HG03045 (cell line): Measurements from ENCODE around the gene PTPRN2.

Experiments used
- ATAC-seq: cut with Tn5 transposase; IDR thresholded peaks from one replicate; pipeline ENCODE4 v1.9.1; 2021; ENCODE audit warnings: mild to moderate bottlenecking, moderate library complexity; ENCODE audit not compliant: unreplicated experiment

PTPRN2 gene

DNA sequence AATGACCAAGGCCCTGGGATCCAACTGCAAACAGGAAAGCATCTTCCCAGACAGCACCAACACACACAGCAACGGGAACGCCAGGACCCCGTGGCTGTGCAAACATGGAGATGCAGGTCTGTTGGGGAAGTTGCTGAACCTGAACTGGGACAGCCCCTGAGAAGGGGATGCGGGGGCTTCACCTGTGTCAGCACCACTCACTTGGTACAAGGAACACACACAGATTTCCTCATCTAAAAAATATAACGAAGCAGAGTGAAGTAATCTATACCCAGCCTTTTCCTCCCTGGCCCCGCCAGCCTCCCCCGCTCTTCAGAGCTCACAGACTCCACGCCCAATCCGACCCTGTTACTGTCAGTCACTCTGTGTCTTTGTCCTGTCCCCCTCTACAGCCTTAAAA, 93.0 kb downstream of the PTPRN2 start:
- ATAC-seq = no peak

DNA sequence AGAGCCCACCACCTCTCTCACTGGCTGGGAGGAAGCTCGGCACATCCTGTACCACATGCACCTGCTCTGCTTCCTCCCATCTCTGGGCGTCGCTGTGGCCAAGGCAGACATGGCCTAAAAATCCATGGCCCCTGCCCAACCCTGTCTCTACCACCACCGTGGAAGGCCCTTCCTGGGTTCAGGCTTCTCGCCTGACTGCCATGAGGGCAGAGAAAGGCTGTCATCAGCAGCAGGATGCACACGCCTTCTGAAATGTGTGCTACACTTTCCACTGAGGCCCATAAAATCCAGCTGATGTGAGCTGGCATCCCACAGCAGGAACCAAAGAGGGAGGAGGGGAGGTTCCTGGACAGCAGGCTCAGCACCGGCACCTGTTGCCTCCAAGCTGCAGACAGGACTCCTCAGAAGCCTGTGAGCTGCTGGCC, 93.4 kb downstream of the PTPRN2 start:
- no peak for ATAC-seq

DNA sequence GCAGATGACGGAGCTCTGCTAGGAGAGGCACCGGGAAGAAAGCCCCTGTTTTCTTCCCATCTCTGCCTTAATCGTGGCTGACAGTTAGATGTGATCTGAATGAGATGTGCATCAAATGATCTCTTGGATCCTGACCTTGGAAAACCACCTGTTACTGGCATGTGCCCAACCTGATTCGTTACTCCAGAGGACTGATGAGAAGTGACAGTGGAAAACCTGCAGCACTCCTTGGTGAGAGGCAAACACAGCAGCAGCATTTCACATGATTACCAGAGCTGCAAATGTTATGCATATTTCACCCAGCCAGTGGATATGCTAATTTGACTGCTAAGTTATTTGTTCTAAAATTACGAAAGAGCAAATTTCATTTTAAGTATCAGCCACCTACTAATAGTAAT, 95.3 kb downstream of the PTPRN2 start:
- no peak for ATAC-seq

DNA sequence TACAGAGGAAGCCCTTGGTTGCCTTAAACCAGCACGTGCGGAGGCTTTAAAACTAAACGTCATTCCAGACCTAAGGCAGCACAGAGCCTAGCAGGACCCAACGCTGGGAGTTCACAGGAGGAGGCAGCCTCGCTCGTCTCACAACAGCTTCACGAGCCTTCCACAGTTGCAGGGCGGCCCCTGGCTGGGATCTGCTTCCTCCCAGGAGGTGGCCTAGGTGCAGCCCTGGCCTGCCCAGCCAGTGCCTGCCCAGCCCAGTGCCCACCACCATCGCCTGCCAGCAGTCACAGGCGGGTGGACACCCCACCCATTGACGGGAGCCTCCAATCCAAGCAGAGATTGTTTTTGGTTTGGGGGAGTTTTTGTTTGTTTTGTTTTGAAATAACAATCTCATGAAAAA, 96.5 kb downstream of the PTPRN2 start:
- no peak for ATAC-seq

DNA sequence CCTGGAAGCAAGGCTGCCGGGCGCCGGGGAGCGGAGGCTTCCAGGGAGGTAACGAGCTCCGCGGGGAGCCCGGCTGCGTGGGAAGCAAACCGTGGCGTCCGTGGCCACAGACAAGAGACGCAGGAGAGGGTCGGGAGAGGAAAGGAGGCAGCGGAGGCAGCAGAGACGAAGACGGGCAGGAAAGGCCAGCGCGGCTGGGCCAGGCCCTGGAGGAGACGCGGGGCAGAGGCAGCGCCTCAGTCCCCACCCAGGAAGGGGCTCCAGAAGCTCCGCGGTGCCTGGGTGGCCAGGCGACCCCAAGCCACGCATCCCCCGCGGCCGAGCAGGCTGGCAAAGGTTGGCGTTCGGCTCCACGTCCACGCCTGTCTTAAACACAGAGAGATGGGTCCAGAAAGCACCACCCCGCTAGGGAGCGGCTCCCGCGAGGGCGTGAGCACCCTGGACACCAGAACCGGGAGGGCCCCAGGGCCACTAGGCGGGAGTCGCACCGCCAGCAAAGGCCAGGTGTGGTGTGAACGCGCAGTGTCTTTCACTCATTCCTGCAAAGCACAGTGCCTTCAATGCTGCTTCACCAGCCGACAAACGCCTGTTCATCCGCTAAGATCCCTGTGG, 97.3 kb downstream of the PTPRN2 start:
- ATAC-seq = no peak

DNA sequence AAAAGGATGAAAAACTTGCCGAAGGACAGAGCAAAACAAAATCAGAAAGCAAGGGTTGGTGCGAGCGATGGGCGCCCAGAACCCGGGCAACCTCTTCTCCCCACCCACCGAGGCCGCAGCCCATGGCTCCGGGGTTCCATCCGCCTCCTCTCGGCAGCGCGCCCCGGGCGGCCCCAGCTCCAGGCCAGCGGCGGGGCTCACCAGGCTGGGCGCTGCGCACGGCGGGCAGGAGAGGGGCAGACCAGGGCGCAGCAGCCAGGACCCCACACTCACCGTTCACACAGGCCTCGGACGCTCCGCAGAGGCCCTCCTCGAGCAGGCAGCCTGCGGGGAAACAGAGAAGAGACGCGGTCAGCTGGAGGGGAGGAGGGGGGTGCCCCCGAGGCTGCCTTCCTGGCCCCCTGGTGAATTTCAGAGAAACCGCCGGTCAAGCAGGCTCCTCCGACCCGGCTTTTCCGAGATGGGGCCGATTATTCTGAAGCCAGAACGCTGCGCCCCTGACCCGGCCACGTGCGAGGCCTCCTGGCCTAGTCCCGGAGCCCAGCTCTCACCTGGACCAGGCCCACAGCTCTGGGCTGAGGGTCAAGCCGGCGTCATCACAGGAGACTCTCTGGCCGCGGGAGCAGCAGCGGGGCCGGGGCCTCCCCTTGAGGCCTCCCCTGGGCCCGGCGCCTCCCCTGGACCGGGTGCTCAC, 98.0 kb downstream of the PTPRN2 start:
- no peak for ATAC-seq

DNA sequence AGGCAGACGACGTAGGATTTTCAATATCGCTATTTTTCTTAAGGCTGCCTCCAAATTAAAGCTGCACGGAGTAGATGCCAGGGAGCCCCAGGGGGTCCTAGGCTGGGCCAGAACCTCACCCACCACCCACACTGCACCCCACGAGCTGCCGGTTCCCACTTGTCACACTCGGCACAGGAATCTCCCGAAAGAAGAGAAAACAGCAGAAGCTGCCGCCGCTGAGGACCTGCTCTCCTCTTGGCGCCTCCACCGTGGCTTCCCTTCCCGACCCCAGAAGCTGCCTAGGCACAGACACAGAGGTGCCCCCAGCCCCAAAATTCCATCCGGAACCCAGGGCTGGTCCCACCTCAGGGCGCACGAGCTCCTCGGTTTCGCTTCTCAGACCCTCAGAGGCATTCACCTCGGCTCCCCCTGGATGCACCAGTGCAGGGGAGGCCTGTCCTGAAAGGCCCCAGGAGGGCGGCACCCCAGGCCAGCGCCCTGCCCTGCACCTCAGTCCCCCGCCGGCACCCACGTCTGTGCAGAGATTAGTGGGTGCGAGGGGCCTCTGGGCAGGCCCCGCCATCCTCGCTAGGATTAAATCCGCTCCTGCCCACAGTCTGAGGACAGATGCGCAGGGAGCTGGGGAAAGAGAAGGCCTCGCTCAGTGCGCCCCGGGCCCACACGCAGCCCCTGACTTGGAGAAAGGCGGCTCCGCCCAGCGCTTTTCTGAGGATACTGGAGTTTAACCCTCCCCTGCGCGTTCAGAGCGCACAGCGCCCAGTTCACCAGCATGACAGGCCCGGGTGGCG, 99.2 kb downstream of the PTPRN2 start:
- no peak for ATAC-seq

DNA sequence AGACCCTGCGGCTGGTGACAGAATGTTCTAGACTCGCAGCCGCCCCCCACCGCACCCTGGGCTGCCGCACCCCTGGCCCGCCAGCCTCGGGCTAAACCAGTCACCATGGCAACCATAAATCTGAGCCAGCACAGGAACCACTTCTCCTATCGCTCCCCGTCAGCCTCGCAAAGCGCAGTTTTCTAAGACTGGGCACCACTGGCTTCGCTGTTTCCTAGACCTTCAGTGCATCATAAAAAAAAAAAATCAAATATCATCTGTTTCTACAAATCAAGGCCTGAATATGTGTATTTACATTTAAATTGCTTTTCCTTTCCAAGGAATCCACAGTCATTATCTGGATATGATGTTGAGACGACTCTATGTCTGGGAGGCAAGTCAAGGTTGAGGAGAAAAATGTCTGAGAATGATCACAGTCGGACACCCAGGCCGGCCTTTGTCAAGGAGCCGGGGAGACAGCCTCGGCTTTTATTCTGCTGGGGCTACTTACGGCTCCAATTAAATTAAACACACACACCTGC, 99.9 kb downstream of the PTPRN2 start:
- ATAC-seq = no peak

DNA sequence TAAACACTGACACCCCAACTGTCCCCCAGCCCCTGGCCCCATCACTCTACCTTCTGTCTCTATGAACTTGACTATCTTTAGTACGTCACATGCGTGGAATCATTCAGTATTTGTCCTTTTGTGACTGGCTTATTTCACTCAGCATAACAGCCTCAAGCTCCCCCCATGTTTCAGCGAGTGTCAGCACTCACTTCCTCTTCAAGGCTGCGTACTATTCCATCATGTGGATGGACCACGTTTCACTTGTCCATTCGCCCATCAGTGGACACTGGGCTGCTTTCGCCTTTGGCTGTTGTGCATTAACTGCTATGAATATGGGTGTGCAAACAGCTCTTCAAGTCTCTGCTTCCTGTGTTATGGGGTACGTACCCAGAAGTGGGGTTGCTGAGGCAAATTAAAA, 100.7 kb downstream of the PTPRN2 start:
- ATAC-seq = no peak

DNA sequence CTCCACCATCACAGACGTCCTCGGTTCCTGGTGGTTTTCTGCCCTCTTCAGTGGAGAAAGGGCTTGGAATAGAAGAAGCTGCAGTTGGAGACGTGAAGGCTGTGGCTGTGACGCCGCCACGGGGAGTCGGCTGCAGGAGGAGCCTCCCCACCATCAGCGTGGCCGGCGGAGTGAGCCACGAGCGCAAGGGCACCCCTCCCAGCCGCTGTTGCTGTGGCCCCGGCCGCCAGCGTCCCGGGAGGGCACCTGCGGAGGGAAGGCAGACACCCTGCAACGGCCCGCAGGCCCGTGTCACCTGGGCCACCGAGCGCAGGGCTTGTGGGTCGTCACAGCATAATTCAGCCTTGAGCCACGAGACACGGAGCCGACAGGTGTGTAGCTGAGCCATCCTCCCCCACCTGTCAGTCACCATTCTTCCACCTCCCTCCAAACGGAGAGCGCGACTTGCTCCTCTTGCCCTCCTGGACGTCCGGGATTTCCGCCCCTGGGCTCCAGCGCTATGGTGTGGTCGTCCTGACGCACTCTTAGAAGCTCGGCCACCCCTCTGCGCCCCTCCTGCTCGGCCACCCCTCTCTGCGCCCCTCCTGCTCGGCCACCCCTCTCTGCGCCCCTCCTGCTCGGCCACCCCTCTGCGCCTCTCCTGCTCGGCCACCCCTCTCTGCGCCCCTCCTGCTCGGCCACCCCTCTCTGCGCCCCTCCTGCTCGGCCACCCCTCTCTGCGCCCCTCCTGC, 102.7 kb downstream of the PTPRN2 start:
- ATAC-seq = no peak

DNA sequence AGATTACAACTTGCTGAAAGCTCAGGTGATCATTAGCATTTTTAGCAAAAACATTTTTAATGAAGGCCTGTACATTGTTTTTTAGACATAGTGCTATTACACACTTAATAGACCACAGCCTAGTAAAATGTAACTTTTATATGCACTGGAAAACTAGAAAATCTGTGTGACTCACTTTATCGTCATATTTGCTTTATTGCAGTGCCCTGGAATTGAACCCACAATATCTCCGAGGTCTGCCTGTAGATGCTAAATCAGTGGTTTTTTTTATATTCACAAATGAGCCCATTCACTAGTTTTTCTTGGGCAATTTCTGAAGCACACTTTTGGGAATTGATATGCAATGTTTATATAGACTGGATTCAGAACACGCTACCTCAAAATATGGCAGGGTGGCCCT, 105.1 kb downstream of the PTPRN2 start:
- ATAC-seq = no peak

DNA sequence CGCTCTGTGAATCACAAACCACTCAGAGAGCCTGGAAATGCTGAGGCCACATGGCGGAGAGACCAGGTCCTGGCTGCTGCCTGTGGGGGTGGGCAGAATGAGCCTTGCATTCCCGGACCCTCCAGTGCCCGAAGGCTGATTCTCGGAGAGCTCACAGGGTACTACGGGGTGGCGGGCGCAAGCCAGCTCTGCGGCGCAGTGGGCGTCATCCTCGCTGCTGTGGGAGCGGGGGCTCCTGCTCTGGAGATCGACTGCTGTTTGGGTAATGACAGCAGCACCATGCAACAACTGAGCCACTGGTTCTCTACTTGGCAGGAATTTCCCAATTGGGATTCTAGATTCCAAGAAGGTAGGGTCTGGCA, 108.0 kb downstream of the PTPRN2 start:
- no peak for ATAC-seq

DNA sequence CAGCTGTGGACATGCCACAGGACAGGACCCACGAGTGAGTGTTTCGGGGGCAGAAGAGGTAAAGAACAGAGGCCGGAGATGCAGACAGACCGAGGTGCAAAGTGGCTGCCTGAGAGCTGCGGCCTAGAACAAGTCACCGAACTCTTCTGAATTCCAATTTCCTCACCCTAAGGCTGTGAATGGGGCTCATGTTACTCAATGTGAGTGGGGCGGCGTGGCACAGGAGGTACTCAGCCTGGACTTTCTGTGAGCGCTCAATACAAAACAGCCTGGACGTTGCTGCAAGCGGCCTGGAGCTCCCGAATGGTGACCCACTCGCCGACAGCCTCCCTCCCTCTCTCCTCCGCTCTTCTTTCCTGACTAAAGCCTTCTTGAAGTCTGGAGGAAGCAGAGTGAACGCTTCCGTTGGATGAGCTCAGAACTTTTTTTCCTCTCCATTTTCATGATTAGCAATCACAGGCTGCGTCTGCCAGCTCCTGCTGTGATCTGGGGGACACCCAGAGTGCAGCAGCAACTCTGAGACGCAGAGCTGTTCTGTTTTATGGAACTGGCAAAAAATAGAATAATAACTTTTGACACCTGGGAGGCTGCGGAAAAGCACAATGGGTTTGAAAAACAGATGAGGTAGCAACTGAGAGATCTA, 108.5 kb downstream of the PTPRN2 start:
- ATAC-seq = no peak

DNA sequence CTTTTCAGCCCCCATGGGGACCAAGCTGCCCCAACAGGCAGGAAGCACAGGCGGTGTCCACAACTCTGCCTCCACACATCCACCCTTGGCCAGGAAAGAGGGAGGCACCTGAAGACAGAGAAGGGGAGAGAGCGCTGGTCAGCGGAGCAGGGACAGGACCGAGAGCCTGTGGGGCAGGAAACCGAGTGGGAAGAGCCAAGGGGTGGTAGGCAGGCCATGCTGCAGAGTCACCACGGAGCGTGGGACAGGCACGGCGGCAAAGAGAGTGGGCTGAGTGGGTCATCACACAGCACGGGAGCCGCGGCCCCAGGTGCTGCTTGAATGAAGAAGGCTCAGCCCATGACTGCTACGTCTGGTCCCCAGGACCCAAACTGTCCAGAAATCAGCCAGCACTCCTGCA, 109.8 kb downstream of the PTPRN2 start:
- ATAC-seq = no peak

DNA sequence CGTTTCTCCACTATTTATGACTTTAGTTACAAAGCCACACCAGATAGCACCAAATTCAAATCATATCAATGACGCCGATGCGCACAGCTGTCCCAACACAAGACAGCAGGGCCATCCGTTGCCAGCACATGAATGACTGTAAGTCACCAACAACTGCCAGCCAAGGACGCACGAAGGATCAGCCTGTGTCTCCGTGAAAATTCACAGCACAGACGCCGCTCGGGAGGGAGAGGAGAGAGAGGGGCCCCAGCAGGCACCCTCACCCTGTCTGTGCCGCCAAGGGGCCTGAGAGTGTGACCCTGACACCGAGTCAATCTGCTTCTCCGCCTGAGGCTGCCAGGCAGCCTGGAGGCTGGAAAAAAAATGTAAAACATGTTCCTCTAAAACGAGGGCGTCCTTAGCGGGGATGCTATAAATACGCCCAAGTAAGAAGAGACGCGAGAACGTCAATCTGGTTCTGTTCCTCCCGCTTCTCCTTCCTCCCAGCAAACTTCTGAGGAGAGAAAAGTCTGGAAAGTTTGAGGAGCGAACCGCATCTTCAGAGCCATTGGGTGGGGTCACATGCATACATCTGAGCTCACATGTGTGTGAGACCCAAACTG, 111.2 kb downstream of the PTPRN2 start:
- ATAC-seq = no peak

DNA sequence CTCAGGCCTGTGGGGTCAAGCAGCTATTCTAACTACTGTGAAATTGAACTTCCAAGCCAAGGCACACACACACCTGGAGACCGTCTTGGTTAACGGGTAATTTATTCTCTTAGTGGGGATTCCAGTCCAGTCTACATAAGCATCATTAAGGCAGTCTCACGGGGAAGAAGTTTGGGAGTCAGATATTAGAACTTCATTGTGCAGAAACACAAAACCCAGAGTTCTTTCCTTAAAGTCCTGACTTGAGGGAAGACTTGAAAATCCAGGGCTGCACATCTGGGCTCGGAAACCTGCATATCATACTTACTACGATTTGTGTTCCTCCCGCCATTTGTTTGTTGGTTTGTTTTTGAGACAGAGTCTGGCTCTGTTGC, 112.0 kb downstream of the PTPRN2 start:
- ATAC-seq = no peak

DNA sequence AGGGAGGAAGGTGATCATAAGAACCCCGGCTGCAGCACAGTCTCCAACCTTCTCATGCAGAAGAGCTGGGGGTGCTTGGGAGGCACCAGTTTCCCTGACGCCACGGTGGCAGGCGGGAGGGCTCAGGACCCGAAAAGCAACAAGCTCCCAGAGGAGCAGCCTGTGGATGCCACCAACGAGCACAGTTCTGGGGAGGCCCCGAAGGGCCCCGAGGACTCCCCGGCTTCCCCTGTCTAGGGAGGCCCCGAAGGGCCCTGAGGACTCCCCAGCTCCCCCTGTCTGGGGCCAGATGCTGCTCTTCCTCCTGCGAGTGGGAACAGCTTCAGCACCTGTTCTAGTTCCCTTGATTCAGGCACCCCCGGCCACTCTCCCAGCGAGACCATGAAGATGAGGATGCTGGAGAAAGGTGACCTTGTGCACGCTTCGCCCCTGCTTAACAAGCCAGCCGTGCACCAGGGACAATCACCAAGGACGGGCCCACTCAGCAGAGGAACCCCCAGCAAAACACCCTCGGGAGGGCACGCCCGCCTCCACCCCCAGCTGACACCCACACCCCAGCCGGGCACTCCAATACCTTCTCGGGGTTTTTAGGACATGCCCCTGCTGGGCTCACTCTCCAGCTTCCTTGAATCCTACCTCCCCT, 112.5 kb downstream of the PTPRN2 start:
- ATAC-seq = no peak

DNA sequence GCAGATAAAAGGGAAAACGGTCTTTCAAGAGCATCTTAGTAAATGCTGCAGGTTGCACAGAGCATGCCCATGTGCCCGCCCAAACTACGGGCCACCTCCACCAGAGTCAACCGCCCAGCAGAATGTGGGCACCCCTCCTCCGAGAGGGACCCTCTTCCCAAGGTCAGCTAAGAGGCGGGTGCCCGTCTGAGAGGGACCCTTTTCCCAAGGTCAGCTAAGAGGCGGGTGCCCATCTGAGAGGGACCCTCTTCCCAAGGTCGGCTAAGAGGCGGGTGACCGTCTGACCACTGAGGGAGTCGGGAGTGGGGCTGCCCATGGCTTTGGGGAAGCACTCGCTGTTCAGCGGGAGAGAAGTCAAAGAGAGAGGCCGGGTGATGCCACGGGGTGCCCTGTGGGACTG, 113.1 kb downstream of the PTPRN2 start:
- ATAC-seq = no peak

DNA sequence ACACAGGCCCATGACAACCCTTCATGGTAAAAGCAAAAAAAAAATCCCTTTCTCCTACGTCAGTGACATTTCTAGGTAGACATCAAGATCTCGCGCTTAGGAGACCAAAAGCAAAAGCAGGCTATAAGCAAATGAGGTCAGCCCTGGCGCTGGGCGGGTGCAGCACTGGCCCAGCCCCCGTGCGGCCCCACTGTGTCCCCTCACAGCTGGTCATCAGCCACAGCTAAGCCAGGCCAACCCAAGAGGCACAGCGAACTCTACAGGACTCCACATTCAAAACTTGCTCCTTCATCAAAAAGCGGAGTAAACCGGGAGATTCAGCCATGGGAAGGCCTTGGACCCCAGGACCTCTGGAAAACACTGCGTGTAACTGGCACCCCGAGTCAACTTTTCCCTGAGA, 113.7 kb downstream of the PTPRN2 start:
- no peak for ATAC-seq

DNA sequence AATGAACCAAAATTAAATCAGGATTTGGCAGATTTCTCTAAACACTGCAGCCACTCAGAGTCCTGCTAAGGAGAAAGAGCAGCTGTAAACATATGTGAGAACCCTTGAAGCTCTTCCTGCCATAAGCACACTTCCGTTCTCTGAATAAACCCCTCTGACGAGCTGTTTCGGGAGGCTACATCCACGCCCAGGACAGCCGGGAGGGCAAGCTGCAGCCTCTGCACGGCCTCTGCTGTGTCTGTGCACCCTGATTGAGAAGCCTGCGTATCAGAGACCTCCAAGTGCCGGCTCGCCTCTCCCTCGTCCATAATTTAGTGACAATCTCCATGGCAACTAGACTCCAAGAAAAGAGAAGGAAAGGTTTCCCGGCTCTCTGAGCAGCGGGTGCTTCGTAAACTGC, 114.4 kb downstream of the PTPRN2 start:
- no peak for ATAC-seq
